Measurements from ENCODE around the gene FASLG.

DNA sequence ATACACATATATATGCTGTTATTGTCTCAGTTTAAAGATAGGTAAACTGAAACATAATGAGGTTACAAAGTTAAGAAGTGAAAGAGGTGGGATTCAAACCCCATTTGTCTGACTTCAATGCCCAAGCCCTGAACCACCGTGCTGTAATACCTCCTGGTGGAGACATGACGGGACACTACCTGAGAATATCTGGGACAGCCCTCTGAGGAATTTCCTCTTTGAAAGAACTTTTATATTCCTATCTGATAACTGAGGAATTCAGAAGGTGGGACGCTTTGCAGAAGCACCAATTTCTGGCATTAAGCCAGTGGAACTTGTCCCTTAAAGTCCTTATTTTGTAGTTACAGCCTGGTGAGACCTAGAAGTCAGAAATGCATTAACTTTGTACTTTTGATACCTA is 32.1 kb upstream of the FASLG start:
- TF ChIP-seq, protein P1, sequence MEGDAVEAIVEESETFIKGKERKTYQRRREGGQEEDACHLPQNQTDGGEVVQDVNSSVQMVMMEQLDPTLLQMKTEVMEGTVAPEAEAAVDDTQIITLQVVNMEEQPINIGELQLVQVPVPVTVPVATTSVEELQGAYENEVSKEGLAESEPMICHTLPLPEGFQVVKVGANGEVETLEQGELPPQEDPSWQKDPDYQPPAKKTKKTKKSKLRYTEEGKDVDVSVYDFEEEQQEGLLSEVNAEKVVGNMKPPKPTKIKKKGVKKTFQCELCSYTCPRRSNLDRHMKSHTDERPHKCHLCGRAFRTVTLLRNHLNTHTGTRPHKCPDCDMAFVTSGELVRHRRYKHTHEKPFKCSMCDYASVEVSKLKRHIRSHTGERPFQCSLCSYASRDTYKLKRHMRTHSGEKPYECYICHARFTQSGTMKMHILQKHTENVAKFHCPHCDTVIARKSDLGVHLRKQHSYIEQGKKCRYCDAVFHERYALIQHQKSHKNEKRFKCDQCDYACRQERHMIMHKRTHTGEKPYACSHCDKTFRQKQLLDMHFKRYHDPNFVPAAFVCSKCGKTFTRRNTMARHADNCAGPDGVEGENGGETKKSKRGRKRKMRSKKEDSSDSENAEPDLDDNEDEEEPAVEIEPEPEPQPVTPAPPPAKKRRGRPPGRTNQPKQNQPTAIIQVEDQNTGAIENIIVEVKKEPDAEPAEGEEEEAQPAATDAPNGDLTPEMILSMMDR (IDR thresholded peaks at IDR 0.05), result no peak
- no peak for TF ChIP-seq POLR2AphosphoS5 (IDR thresholded peaks at IDR 0.05)
